Adrenal gland (tissue), 12 donors: ENCODE results near the gene CAMK2A. TPM values are rescaled to one million over a fixed set of nuclear protein-coding genes. Genes with fewer than 3 reads are reported as not detected.

Source experiments
- DNase-seq, 7 donors: peaks; one replicate each; pipeline ENCODE4 v3.0.0-alpha.2; 2019 to 2020
- H3K27ac ChIP-seq, 5 donors: fragments of 200-600 bp; sonication (generic) in 4 of 5; 1 replicate in 3 of 5; 2 replicates in 2 of 5; pipeline versions ENCODE4 v1.5.1 to v1.8.0; 2016 to 2020; ENCODE audit warnings: mild to moderate bottlenecking in 1 of 5
- H3K27me3 ChIP-seq: fragments of 200-600 bp; 2 replicates; pipeline ENCODE4 v1.8.0; 2021
- H3K36me3 ChIP-seq, 2 donors: fragments of 200-600 bp; replicated peaks in 1 of 2; 1 replicate in 1 of 2; 2 replicates in 1 of 2; pipeline versions ENCODE4 v1.5.1 to v1.8.0; 2018 to 2022
- H3K4me1 ChIP-seq, 2 donors: fragments of 200-600 bp; replicated peaks in 1 of 2; 1 replicate in 1 of 2; 2 replicates in 1 of 2; pipeline versions ENCODE4 v1.5.1 to v1.8.0; 2018 to 2021
- H3K4me3 ChIP-seq, 4 donors: fragments of 200-600 bp; sonication (generic) in 3 of 4; one replicate each; pipeline ENCODE4 v1.5.1; 2016 to 2018
- H3K9me3 ChIP-seq, 3 donors: fragments of 200-600 bp; sonication (generic) in 1 of 3; replicated peaks in 1 of 3; 1 replicate in 2 of 3; 2 replicates in 1 of 3; pipeline versions ENCODE4 v1.5.1 to v1.8.0; 2016 to 2021
- POLR2A ChIP-seq, 2 donors: fragments of 450-650 bp; IDR thresholded peaks; one replicate each; pipeline ENCODE4 v1.6.1; 2017; ENCODE audit warnings: antibody characterized with exemption in 2 of 2, mild to moderate bottlenecking in 2 of 2, moderate library complexity in 1 of 2
- WGBS, 4 donors: extraction: QIAGEN DNeasy Blood & Tissue Kit in 2 of 4; methylation state at CpG; one replicate each; pipeline versions ENCODE4 v1.1.5 to v1.1.7; 2013 to 2017; 5-methylcytosine and 5-hydroxymethylcytosine counted together
- intact Hi-C, 2 donors: fragments of 100-400 bp; cut with DNase I; formaldehyde crosslinking; loops; one replicate each; pipeline versions ENCODE4 v1.14.1 to v1.15.0; 2022 to 2023
- polyA plus RNA-seq, 3 donors: library from polyadenylated mRNA; stranded (reverse); fragments of 200-250 nt in 2 of 3; fragments of 350-450 nt in 1 of 3; fragmentation: Illumina TruSeq in 1 of 3; extraction: RNeasy Lipid Tissue Mini Kit (QIAGEN cat#74804) in 1 of 3; gene quantifications; one replicate each; pipeline ENCODE4 v1.2.3, GENCODE V29; 2013 to 2014
- total RNA-seq, 9 donors: library from RNA; depleted of rRNA in 4 of 9; stranded (reverse); fragments of >200 nt in 4 of 9; fragments of 120-200 nt in 1 of 9; fragmentation: NEBNext Ultra II Directional in 1 of 9; extraction: Animal tissue kit (Norgen Biotek cat#: 25700) in 1 of 9; gene quantifications; one replicate each; pipeline versions ENCODE4 v1.1.0 to v1.2.4, GENCODE V29; 2013 to 2023
- TF ChIP-seq, protein P1 (sequence below), 6 experiments: fragments of 450-650 bp in 4 of 6; fragments of 200-600 bp in 2 of 6; sonication (generic) in 1 of 6; IDR thresholded peaks; 1 replicate in 5 of 6; 2 replicates in 1 of 6; pipeline versions ENCODE4 v1.5.1 to v1.8.0; 2016 to 2021; ENCODE audit warnings: antibody characterized with exemption in 6 of 6, mild to moderate bottlenecking in 2 of 6, moderate library complexity in 1 of 6
- donor health status: healthy with polysubstance abuse.
- donor health status: Bipolar disorder and iron deficiency.
- donor health status: DM: yes; HTN: yes; CAD: no.
- donor health status: DM: no; HTN: no; CAD: no.
- donor health status: DM: no; HTN: no; CAD: no.
- donor health status: DM: yes; HTN: yes; CAD: no.

CAMK2A gene
- total and polyA plus RNA-seq, 12 donors, result 0.23 to 1.3 (median 0.64) TPM; not detected in 3

DNA sequence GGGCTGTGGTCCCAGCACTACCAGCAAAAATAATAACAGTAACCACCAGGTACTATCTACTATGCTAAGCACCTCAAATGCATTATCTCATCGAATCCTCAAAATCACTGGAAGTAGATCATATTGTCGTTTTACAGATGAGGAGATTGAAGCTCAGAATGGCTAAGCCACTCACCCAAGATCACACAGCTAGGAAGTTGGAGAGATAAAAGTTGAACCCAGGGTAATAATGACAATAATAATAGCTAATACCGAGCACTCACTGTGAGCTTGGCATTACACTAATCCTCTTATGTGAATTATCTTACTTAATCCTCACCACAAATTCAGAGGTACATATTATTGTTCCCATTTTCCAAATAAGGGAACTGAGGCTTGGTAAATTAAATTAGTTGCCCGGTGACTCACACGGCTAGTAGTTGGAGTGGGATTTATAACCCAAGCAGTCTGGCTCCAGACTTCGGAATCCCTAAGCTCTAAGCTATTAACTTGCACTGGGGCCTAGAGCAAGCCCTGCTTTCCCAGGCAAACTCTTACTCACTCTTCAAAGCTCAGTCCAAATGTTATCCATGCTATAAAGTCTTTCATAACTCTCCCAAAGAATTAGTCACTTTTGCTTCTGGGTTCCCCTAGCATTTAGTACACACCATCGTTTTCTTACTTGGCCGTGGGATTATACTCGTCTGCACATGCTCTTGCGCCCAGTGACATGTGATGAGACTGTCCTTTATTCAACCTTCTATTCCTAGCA, 9.3 kb upstream of the CAMK2A start:
- WGBS, 4 donors, result 84 to 86% (median 85%) methylated on average over 10 of the region's 10 CpGs
- TF ChIP-seq, protein P1, sequence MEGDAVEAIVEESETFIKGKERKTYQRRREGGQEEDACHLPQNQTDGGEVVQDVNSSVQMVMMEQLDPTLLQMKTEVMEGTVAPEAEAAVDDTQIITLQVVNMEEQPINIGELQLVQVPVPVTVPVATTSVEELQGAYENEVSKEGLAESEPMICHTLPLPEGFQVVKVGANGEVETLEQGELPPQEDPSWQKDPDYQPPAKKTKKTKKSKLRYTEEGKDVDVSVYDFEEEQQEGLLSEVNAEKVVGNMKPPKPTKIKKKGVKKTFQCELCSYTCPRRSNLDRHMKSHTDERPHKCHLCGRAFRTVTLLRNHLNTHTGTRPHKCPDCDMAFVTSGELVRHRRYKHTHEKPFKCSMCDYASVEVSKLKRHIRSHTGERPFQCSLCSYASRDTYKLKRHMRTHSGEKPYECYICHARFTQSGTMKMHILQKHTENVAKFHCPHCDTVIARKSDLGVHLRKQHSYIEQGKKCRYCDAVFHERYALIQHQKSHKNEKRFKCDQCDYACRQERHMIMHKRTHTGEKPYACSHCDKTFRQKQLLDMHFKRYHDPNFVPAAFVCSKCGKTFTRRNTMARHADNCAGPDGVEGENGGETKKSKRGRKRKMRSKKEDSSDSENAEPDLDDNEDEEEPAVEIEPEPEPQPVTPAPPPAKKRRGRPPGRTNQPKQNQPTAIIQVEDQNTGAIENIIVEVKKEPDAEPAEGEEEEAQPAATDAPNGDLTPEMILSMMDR (IDR thresholded peaks at IDR 0.05), result no peak
- TF ChIP-seq POLR2A (IDR thresholded peaks at IDR 0.05), result no peak
- Histone ChIP-seq H3K9me3 (no peaks in the 10 kb centered on the region), H3K27me3 (peaks cover 14% of the 10 kb centered on the region), H3K27ac (no peak overlapping the region), H3K36me3 (no peaks in the 10 kb centered on the region), H3K4me1 (peaks cover 0 to 14% of the 10 kb centered on the region in 2 donors), H3K4me3 (no peak overlapping the region)
- intact Hi-C loops, result no loop called here
- no peak for DNase-seq

DNA sequence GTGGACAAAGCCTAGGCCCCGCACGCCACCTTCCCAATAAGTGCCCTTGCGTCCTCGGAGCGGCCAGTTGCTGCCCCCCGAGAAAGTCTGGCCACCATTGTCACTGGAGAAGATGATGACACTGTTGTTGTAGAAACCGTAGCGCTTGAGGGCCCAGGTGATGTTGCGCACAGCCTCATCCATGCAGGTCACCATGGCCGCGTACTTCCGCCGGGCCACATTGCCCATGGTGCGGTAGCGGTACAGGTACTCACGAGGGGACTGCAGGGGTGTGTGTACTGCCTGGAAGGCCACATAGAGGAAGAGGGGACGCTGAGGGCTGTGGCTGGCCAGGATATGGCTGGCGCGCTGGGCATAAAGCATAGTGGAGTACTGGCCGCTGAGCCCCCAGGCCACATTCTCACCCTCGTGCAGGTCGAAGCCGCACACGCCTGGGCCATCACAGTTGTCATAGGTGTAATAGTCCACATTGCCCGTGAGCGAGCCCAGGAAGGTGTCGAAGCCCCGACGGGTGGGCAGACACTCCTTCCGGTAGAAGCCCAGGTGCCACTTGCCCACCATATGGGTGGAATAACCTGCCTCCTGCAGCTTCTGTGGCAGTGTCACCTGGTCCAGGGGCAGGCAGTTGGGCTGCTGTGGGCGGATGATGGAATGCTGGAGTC, 8.5 kb upstream of the CAMK2A start:
- no peaks in the 10 kb centered on the region for H3K36me3 ChIP-seq
- peaks cover 0 to 13% of the 10 kb centered on the region in 2 donors for H3K4me1 ChIP-seq
- no peak for TF ChIP-seq POLR2A (IDR thresholded peaks at IDR 0.05)
- TF ChIP-seq, protein P1 (IDR thresholded peaks at IDR 0.05), result no peak
- intact Hi-C loops, result no loop called here
- no peak for DNase-seq
- H3K27ac ChIP-seq, result no peak overlapping the region
- WGBS, 4 donors, result 95 to 96% (median 95%) methylated on average over 27 to 31 of the region's 31 CpGs
- H3K4me3 ChIP-seq, result no peak overlapping the region
- H3K27me3 ChIP-seq, result peaks cover 13% of the 10 kb centered on the region
- H3K9me3 ChIP-seq, result no peaks in the 10 kb centered on the region

DNA sequence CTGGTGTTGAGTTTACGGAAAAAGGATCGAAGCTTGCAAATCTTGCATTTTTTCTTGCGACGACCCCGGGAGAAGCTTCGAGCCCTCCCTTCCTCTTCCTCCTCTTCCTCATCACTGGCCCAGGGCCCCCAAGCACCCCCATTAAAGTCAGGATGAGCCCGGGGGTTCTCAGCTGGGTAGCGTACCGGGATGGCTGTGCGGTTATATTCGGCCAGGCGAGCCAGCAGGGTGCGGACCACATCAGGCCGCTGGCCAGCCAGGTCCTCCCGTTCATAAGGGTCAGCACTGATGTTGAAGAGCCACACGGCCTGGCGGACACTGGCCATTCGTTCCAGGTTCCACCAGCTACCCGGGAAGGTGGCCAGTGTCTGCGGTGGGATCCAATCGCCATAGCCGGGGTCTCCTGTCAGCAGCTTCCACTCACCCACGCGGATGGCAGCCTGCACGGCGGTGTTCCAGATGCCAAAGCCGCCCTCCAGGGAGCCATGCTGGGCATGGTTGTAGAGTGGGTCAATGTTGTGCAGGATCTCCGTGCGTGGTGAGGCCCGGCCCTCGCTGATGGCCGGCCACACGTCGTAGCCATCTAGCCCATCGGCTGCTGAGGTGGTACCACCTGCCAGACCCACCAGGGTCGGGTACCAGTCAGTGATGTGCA, 7.8 kb upstream of the CAMK2A start:
- H3K4me1 ChIP-seq, result peaks cover 0 to 6% of the 10 kb centered on the region in 2 donors

DNA sequence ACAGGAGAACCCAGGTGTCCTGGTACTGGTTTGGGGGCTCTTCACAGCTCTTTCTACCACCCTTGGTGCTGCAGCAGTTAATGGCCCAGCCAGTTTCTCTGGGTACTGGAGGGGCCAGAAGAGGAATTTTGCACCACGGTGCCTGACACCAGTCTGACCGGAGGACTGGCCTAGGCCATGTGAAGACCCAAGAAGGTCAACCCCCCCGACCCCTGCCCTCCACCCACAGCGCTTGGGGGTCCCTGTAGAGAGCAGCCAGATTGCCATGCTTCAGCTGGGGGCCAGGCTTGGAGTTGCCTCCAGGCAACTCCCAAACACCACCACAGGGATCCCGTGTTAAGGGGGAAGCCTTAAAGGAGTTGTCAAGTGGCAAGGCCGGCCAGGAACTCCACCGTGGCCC, 6.9 kb upstream of the CAMK2A start:
- Histone ChIP-seq H3K36me3 (no peaks in the 10 kb centered on the region), H3K27ac (no peak overlapping the region), H3K27me3 (no peaks in the 10 kb centered on the region), H3K4me3 (no peak overlapping the region), H3K4me1 (no peaks in the 10 kb centered on the region), H3K9me3 (no peaks in the 10 kb centered on the region)
- TF ChIP-seq, protein P1 (IDR thresholded peaks at IDR 0.05), result no peak
- no peak for DNase-seq
- intact Hi-C loops, result no loop called here
- WGBS, 4 donors, result 87 to 91% (median 89%) methylated on average over 3 to 7 of the region's 7 CpGs; no CpG with 5 or more reads in 1 of the 4 donors

More for the DNA sequence above, 7.8 kb upstream of the CAMK2A start:
- Histone ChIP-seq H3K9me3 (no peaks in the 10 kb centered on the region), H3K36me3 (no peaks in the 10 kb centered on the region), H3K27ac (no peak overlapping the region), H3K27me3 (peaks cover 6% of the 10 kb centered on the region), H3K4me3 (no peak overlapping the region)
- intact Hi-C loops, result no loop called here
- 93 to 96% (median 95%) methylated on average over 12 to 36 of the region's 36 CpGs for WGBS, 4 donors
- no peak for TF ChIP-seq POLR2A (IDR thresholded peaks at IDR 0.05)
- TF ChIP-seq, protein P1 (IDR thresholded peaks at IDR 0.05), result no peak
- DNase-seq, result no peak
